ENCODE data around the gene INTU.

The INTU gene

GRCh38 chr4:127731406-127731805 lies 98.6 kb downstream of the INTU start:
- Histone ChIP-seq H3K27ac (ENCODE audit: low read depth, low read length) (no peak overlapping the region), H3K9ac (ENCODE audit: low read length in 5 of 5) (no peak overlapping the region), H3K36me3 (ENCODE audit: control insufficient read depth in 5 of 5, insufficient read depth in 5 of 5, low read length in 5 of 5) (no peaks in the 10 kb centered on the region), H3K9me3 (ENCODE audit: control insufficient read depth in 5 of 5, low read length in 5 of 5) (no peaks in the 10 kb centered on the region), H3K4me1 (ENCODE audit: control insufficient read depth in 5 of 5, insufficient read depth in 5 of 5, low read length in 5 of 5) (no peaks in the 10 kb centered on the region), H3K4me3 (ENCODE audit: low read depth in 1 of 5, low read length in 5 of 5) (no peak overlapping the region), H3K27me3 (ENCODE audit: control insufficient read depth in 5 of 5, insufficient read depth in 4 of 5, low read length in 5 of 5) (no peaks in the 10 kb centered on the region)

- Histone ChIP-seq H3K4me1 (ENCODE audit: control insufficient read depth in 5 of 5, insufficient read depth in 5 of 5, low read length in 5 of 5) (no peaks in the 10 kb centered on the region), H3K4me3 (ENCODE audit: low read depth in 1 of 5, low read length in 5 of 5) (no peak overlapping the region), H3K9me3 (ENCODE audit: control insufficient read depth in 5 of 5, low read length in 5 of 5) (no peaks in the 10 kb centered on the region), H3K27me3 (ENCODE audit: control insufficient read depth in 5 of 5, insufficient read depth in 4 of 5, low read length in 5 of 5) (peaks cover 0 to 4% (median 0%) of the 10 kb centered on the region in 5 donors), H3K27ac (ENCODE audit: low read depth, low read length) (no peak overlapping the region), H3K9ac (ENCODE audit: low read length in 5 of 5) (no peak overlapping the region), H3K36me3 (ENCODE audit: control insufficient read depth in 5 of 5, insufficient read depth in 5 of 5, low read length in 5 of 5) (no peaks in the 10 kb centered on the region)
Measured at GRCh38 chr4:127732623-127733328, 100.0 kb downstream of the INTU start.

- Histone ChIP-seq H3K36me3 (ENCODE audit: control insufficient read depth in 5 of 5, insufficient read depth in 5 of 5, low read length in 5 of 5) (no peaks in the 10 kb centered on the region), H3K9me3 (ENCODE audit: control insufficient read depth in 5 of 5, low read length in 5 of 5) (no peaks in the 10 kb centered on the region), H3K4me1 (ENCODE audit: control insufficient read depth in 5 of 5, insufficient read depth in 5 of 5, low read length in 5 of 5) (no peaks in the 10 kb centered on the region), H3K9ac (ENCODE audit: low read length in 5 of 5) (no peak overlapping the region), H3K4me3 (ENCODE audit: low read depth in 1 of 5, low read length in 5 of 5) (no peak overlapping the region), H3K27me3 (ENCODE audit: control insufficient read depth in 5 of 5, insufficient read depth in 4 of 5, low read length in 5 of 5) (peaks cover 0 to 4% (median 0%) of the 10 kb centered on the region in 5 donors), H3K27ac (ENCODE audit: low read depth, low read length) (no peak overlapping the region)
Measured at GRCh38 chr4:127734976-127735375, 102.2 kb downstream of the INTU start.

- Histone ChIP-seq H3K9me3 (ENCODE audit: control insufficient read depth in 5 of 5, low read length in 5 of 5) (no peaks in the 10 kb centered on the region), H3K27ac (ENCODE audit: low read depth, low read length) (no peak overlapping the region), H3K36me3 (ENCODE audit: control insufficient read depth in 5 of 5, insufficient read depth in 5 of 5, low read length in 5 of 5) (no peaks in the 10 kb centered on the region), H3K27me3 (ENCODE audit: control insufficient read depth in 5 of 5, insufficient read depth in 4 of 5, low read length in 5 of 5) (peaks cover 0 to 4% (median 0%) of the 10 kb centered on the region in 5 donors), H3K9ac (ENCODE audit: low read length in 5 of 5) (no peak overlapping the region), H3K4me3 (ENCODE audit: low read depth in 1 of 5, low read length in 5 of 5) (no peak overlapping the region), H3K4me1 (ENCODE audit: control insufficient read depth in 5 of 5, insufficient read depth in 5 of 5, low read length in 5 of 5) (no peaks in the 10 kb centered on the region)
Measured at GRCh38 chr4:127737295-127737694, 104.5 kb downstream of the INTU start.

- Histone ChIP-seq H3K36me3 (ENCODE audit: control insufficient read depth in 5 of 5, insufficient read depth in 5 of 5, low read length in 5 of 5) (no peaks in the 10 kb centered on the region), H3K27ac (ENCODE audit: low read depth, low read length) (no peak overlapping the region), H3K4me1 (ENCODE audit: control insufficient read depth in 5 of 5, insufficient read depth in 5 of 5, low read length in 5 of 5) (no peaks in the 10 kb centered on the region), H3K4me3 (ENCODE audit: low read depth in 1 of 5, low read length in 5 of 5) (no peak overlapping the region), H3K27me3 (ENCODE audit: control insufficient read depth in 5 of 5, insufficient read depth in 4 of 5, low read length in 5 of 5) (peaks cover 0 to 4% (median 0%) of the 10 kb centered on the region in 5 donors), H3K9ac (ENCODE audit: low read length in 5 of 5) (no peak overlapping the region), H3K9me3 (ENCODE audit: control insufficient read depth in 5 of 5, low read length in 5 of 5) (no peaks in the 10 kb centered on the region)
Measured at GRCh38 chr4:127741247-127741646, 108.5 kb downstream of the INTU start.

GRCh38 chr4:127747883-127748282 lies 115.1 kb downstream of the INTU start:
- Histone ChIP-seq H3K9me3 (ENCODE audit: control insufficient read depth in 5 of 5, low read length in 5 of 5) (peaks cover 0 to 4% (median 0%) of the 10 kb centered on the region in 5 donors), H3K27ac (ENCODE audit: low read depth, low read length) (no peak overlapping the region), H3K27me3 (ENCODE audit: control insufficient read depth in 5 of 5, insufficient read depth in 4 of 5, low read length in 5 of 5) (no peaks in the 10 kb centered on the region), H3K4me3 (ENCODE audit: low read depth in 1 of 5, low read length in 5 of 5) (no peak overlapping the region), H3K9ac (ENCODE audit: low read length in 5 of 5) (no peak overlapping the region), H3K36me3 (ENCODE audit: control insufficient read depth in 5 of 5, insufficient read depth in 5 of 5, low read length in 5 of 5) (no peaks in the 10 kb centered on the region), H3K4me1 (ENCODE audit: control insufficient read depth in 5 of 5, insufficient read depth in 5 of 5, low read length in 5 of 5) (no peaks in the 10 kb centered on the region)

GRCh38 chr4:127748957-127749356 lies 116.2 kb downstream of the INTU start:
- no peak overlapping the region for H3K9ac ChIP-seq (ENCODE audit: low read length in 5 of 5)
- no peak overlapping the region for H3K4me3 ChIP-seq (ENCODE audit: low read depth in 1 of 5, low read length in 5 of 5)
- no peak overlapping the region for H3K27ac ChIP-seq (ENCODE audit: low read depth, low read length)
- H3K9me3 ChIP-seq (ENCODE audit: control insufficient read depth in 5 of 5, low read length in 5 of 5) = peaks cover 0 to 4% (median 0%) of the 10 kb centered on the region in 5 donors
- H3K4me1 ChIP-seq (ENCODE audit: control insufficient read depth in 5 of 5, insufficient read depth in 5 of 5, low read length in 5 of 5) = no peaks in the 10 kb centered on the region
- no peaks in the 10 kb centered on the region for H3K36me3 ChIP-seq (ENCODE audit: control insufficient read depth in 5 of 5, insufficient read depth in 5 of 5, low read length in 5 of 5)
- H3K27me3 ChIP-seq (ENCODE audit: control insufficient read depth in 5 of 5, insufficient read depth in 4 of 5, low read length in 5 of 5) = no peaks in the 10 kb centered on the region

GRCh38 chr4:127756906-127757305 lies 124.1 kb downstream of the INTU start:
- H3K4me3 ChIP-seq (ENCODE audit: low read depth in 1 of 5, low read length in 5 of 5) = no peak overlapping the region
- no peak overlapping the region for H3K27ac ChIP-seq (ENCODE audit: low read depth, low read length)
- no peaks in the 10 kb centered on the region for H3K27me3 ChIP-seq (ENCODE audit: control insufficient read depth in 5 of 5, insufficient read depth in 4 of 5, low read length in 5 of 5)
- H3K9me3 ChIP-seq (ENCODE audit: control insufficient read depth in 5 of 5, low read length in 5 of 5) = peaks cover 2 to 6% (median 4%) of the 10 kb centered on the region in 5 donors
- H3K4me1 ChIP-seq (ENCODE audit: control insufficient read depth in 5 of 5, insufficient read depth in 5 of 5, low read length in 5 of 5) = no peaks in the 10 kb centered on the region
- no peaks in the 10 kb centered on the region for H3K36me3 ChIP-seq (ENCODE audit: control insufficient read depth in 5 of 5, insufficient read depth in 5 of 5, low read length in 5 of 5)
- no peak overlapping the region for H3K9ac ChIP-seq (ENCODE audit: low read length in 5 of 5)

- H3K27me3 ChIP-seq (ENCODE audit: control insufficient read depth in 5 of 5, insufficient read depth in 4 of 5, low read length in 5 of 5) = no peaks in the 10 kb centered on the region
- no peaks in the 10 kb centered on the region for H3K36me3 ChIP-seq (ENCODE audit: control insufficient read depth in 5 of 5, insufficient read depth in 5 of 5, low read length in 5 of 5)
- H3K27ac ChIP-seq (ENCODE audit: low read depth, low read length) = no peak overlapping the region
- no peak overlapping the region for H3K9ac ChIP-seq (ENCODE audit: low read length in 5 of 5)
- no peaks in the 10 kb centered on the region for H3K4me1 ChIP-seq (ENCODE audit: control insufficient read depth in 5 of 5, insufficient read depth in 5 of 5, low read length in 5 of 5)
- H3K9me3 ChIP-seq (ENCODE audit: control insufficient read depth in 5 of 5, low read length in 5 of 5) = peaks cover 0 to 6% (median 4%) of the 10 kb centered on the region in 5 donors
- no peak overlapping the region for H3K4me3 ChIP-seq (ENCODE audit: low read depth in 1 of 5, low read length in 5 of 5)
Measured at GRCh38 chr4:127759228-127759820, 126.6 kb downstream of the INTU start.

GRCh38 chr4:127759893-127760292 lies 127.1 kb downstream of the INTU start:
- Histone ChIP-seq H3K27ac (ENCODE audit: low read depth, low read length) (no peak overlapping the region), H3K4me3 (ENCODE audit: low read depth in 1 of 5, low read length in 5 of 5) (no peak overlapping the region), H3K27me3 (ENCODE audit: control insufficient read depth in 5 of 5, insufficient read depth in 4 of 5, low read length in 5 of 5) (no peaks in the 10 kb centered on the region), H3K36me3 (ENCODE audit: control insufficient read depth in 5 of 5, insufficient read depth in 5 of 5, low read length in 5 of 5) (no peaks in the 10 kb centered on the region), H3K4me1 (ENCODE audit: control insufficient read depth in 5 of 5, insufficient read depth in 5 of 5, low read length in 5 of 5) (no peaks in the 10 kb centered on the region), H3K9ac (ENCODE audit: low read length in 5 of 5) (no peak overlapping the region), H3K9me3 (ENCODE audit: control insufficient read depth in 5 of 5, low read length in 5 of 5) (peaks cover 0 to 6% (median 4%) of the 10 kb centered on the region in 5 donors)
